Astrocyte of the spinal cord (primary cell): ENCODE measurements around the gene CDK5RAP2.
A peak's percentile ranks its signal among the peaks of the same experiment; 100 is the strongest.

Experiments used
- DNase-seq: peaks from one replicate; pipeline ENCODE4 v3.0.0; 2011; ENCODE audit warnings: low read depth, low spot score
- H3K4me3 ChIP-seq: 2 replicates; pipeline ENCODE4 v1.5.1; 2011; ENCODE audit warnings: low read depth, mild to moderate bottlenecking, low read length, moderate library complexity
- in situ Hi-C: cut with HindIII; loops from 2 replicates; pipeline ENCODE4 v1.10.0; 2017; ENCODE audit warnings: low sequenced_read_pairs
- TF ChIP-seq, protein P1 (sequence below): IDR thresholded peaks from 2 replicates; pipeline ENCODE4 v1.5.1; 2012; ENCODE audit warnings: low read depth, mild to moderate bottlenecking, low read length, inconsistent platforms

CDK5RAP2 gene

DNA sequence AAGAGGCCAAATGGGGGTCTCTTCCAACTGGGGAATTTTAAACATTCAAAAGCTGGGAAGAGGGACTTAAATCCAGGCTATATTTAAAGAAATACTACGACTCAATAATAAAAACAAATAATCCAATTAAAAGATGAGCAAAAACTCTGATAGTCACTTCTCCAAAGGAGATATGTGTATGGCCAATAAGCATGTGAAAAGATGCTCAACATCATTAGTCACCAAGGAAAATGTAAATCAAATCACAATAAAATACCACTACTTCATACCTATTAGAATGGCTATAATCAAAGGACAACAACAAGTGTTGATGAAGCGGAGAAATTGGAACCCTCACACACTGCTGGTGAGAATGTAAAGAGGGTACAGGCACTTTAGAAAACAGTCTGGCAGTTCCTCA lies 130.4 kb downstream of the CDK5RAP2 start:
- in situ Hi-C loops = no loop called here
- TF ChIP-seq, protein P1, sequence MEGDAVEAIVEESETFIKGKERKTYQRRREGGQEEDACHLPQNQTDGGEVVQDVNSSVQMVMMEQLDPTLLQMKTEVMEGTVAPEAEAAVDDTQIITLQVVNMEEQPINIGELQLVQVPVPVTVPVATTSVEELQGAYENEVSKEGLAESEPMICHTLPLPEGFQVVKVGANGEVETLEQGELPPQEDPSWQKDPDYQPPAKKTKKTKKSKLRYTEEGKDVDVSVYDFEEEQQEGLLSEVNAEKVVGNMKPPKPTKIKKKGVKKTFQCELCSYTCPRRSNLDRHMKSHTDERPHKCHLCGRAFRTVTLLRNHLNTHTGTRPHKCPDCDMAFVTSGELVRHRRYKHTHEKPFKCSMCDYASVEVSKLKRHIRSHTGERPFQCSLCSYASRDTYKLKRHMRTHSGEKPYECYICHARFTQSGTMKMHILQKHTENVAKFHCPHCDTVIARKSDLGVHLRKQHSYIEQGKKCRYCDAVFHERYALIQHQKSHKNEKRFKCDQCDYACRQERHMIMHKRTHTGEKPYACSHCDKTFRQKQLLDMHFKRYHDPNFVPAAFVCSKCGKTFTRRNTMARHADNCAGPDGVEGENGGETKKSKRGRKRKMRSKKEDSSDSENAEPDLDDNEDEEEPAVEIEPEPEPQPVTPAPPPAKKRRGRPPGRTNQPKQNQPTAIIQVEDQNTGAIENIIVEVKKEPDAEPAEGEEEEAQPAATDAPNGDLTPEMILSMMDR = no peak
- H3K4me3 ChIP-seq = no peak overlapping the region
- no peak for DNase-seq

DNA sequence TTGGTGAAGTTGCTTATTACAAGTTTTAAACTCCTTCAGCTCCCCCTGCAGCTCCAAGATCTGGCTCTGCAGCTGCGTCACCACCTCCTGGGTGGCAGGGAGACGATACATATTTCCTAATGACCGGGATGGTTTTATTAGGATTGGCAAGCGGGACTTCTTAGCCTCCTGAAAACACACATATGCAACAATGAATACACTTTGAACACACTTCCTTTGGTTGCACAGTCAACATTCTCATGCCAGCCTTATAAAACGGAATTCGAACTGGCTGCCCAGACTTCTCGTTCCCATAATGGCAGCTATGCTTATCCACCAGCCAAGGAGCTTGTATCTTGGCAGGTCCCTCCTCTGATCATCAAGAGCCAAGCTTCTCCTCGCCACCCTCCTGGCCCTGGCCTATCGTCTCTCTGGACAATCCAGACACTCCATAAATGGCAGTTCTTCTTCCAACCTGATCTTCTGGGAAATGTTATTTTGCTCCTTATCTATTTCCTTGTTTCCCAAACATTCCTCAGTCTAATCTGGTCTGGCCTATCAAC lies 131.9 kb downstream of the CDK5RAP2 start:
- in situ Hi-C loops = no loop called here
- DNase-seq = no peak
- no peak overlapping the region for H3K4me3 ChIP-seq
- TF ChIP-seq, protein P1 = no peak

DNA sequence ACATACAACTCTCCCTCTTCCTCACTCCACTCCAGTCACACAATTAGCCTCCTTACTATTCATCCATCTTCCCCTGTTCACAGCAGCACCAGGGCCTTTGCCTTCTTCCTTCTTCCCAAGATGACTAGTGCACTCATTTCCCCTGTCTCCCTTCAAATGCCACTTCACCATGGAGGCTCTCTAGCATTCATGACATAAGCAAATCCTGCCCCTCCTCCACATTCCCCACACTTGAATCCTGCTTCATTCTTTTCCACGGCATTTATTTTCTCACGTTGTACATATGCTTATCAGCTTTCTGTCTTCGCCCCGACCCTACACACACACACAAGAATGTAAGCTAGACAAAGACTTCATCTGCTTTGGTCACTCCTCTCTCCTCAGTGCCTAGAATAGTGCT lies 133.3 kb downstream of the CDK5RAP2 start:
- TF ChIP-seq, protein P1 = no peak
- H3K4me3 ChIP-seq = no peak overlapping the region
- no peak for DNase-seq
- in situ Hi-C loops = no loop called here

DNA sequence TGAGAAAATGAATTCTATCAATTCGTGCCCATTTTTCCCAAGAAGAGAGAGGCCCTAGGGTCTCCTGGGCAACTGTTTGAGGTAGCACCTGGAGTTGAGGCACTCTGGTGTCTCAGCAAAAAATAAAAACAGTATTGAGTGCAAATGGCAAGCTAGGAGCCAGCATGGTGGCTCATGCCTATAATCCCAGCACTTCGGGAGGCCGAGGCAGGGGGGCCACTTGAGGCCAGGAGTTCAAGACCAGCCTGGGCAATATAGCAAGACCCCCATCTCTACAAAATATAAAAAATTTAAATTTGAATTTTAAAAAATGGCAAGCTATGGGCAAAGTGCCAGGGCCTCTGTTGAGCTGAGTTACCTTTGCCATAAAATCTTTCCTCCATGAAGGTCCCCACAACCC lies 136.0 kb downstream of the CDK5RAP2 start:
- DNase-seq = no peak
- in situ Hi-C loops = no loop called here
- H3K4me3 ChIP-seq = no peak overlapping the region
- TF ChIP-seq, protein P1 = no peak

DNA sequence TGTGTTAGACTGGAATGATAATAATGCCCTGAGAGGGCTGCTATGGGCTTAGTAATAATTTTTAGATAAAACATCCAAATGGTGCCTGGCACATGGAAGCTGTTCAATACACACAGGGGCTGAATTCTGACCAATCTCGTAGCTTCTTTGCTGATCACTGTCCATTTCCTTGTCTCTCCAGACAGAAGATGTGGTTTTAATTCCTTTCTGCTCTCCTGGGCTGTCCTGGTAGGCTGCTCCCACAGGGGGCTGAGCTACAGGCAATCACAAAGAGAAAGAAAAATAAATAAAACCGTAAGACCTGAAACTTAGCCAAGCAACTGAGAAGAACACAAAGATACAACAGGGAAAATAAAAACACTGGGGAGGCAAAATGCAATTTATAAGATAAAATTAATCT lies 136.5 kb downstream of the CDK5RAP2 start:
- TF ChIP-seq, protein P1 = no peak
- no peak overlapping the region for H3K4me3 ChIP-seq
- in situ Hi-C loops = no loop called here
- DNase-seq = peak; percentile 88

DNA sequence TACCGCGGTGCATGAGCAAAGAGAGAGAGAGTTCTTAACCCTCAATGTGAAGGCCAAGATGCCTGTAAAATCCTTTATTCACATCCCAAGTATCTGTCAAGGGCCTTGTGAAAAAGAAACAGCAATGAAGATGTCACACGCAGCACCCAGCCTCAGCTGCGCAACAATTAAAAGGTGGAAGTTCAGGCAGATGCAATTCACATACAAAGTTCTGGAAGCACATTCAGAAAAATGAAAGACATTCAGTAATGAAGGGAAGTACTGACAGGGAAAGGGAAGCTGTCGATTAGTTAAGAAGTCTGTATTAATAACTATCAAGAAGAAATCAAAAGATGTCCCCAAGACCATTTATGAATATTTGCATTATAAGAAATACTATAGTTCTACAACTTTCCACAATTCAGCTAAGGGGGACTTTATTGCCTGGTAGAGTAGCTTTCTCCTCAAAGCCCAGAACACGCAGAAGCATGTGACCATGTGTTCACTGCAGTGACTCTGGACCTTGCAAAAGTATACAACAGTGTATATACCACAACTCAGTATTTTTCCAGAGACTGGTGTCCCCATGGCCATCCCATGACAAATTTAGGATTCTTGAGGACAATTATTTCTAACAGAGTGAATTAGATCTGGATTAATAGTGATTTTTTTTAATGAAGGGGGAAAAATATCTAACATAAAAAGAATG lies 137.5 kb downstream of the CDK5RAP2 start:
- in situ Hi-C loops = no loop called here
- DNase-seq = no peak
- no peak overlapping the region for H3K4me3 ChIP-seq
- TF ChIP-seq, protein P1 = no peak
